NCI-H2196 (cell line): Measurements from ENCODE around the gene PC.
A peak's percentile ranks its signal among the peaks of the same experiment; 100 is the strongest.
"Not testable (repeated sequence)": the region's sequence is repeated elsewhere in the genome, so short reads cannot be mapped to it uniquely, and the experiment has no call there.

Experiments
- DNase-seq: peaks from one replicate; lab custom pipeline; 2025; ENCODE audit not compliant: unreplicated experiment; lab: John Stamatoyannopoulos, UW

PC gene

DNA sequence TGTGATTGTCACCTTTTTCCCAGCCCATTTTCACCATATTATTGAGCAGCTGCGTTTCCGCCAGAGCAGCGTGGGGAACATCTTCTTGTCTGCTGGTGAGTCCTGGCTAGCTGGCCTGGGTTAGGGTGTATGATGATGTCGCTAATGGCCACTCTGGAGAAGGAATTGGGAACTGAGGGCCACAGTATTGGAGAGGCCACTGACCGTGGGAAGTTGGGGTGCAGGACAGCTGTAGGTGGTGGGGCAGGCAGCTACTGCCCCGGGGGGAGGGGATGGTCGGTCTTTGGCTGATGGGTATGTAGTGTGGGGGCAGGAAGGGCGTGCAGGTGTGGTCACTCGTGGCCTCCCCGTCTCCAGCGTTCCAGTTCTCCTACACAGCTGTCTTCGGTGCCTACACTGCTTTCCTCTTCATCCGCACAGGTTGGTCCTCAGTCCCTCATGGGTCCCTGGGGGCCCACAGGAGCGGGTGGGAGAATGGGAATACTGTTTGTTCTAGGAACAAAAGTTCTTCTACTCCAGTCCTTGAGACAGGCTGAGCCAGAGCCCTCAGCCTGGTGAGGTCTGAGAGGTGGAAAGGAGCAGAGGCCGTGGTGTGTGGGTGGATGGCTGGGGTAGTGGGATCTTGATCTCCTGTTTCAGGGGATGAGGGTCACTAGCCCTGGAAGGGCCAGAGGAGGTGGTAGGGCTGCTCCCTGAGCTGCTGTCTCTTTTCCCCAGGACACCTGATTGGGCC is 112.9 kb downstream of the PC start:
- no peak for DNase-seq

DNA sequence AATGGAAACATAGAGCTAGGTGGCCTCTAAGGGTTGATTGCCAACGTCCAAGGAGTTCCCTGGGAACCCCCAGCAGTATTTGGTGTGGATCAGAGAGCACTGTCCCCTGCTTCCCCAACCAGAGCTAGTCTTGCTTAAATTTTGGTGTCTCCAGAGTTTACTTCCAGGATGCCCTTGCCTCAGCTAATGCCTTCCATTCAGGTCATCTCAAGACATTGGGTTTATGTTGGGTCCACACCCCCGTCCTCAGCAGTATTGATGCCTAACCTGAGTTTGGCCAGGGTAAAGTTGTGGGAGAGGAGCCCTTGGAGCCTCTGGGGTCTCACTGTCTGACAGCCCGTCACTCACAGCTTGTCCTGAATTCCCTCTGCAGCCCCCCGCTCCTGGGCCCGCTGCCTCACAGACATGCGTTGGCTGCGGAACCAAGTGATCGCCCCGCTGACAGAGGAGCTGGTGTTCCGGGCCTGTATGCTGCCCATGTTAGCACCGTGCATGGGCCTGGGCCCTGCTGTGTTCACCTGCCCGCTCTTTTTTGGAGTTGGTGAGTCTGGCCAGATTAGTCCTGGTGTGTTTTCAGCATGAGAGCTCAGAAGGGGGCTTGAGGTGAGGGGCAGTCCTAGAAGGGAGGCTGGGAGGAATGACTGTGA is 113.6 kb downstream of the PC start:
- DNase-seq, result no peak

DNA sequence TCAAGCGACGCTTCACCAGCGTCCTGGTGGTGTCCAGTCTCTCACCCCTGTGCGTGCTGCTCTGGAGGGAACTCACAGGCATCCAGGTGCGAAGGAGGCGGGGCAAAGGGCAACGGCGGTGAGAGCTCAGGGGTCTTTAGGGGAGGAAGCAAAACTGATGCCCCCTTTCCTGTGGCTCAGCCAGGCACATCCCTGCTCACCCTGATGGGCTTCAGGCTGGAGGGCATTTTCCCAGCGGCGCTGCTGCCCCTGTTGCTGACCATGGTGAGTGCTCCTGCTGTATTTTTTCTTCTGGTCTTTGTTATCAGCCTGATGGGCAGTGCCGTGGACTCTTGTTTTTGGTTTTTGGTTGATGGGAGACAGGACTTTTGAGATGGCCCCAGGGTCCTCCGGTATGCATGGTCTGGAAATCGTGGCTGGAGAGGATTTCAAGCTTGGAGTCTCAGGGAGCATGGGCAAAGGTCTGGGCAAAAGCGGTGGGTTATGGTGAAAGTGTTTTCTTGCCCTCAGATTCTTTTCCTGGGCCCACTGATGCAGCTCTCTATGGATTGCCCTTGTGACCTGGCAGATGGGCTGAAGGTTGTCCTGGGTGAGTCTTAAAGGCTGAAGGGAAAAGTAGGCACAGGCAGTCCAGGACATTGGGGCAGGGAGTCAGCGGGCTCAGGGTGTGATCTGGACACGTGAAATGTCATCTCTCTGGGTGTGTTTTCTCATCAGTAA is 114.2 kb downstream of the PC start:
- DNase-seq, result no peak

DNA sequence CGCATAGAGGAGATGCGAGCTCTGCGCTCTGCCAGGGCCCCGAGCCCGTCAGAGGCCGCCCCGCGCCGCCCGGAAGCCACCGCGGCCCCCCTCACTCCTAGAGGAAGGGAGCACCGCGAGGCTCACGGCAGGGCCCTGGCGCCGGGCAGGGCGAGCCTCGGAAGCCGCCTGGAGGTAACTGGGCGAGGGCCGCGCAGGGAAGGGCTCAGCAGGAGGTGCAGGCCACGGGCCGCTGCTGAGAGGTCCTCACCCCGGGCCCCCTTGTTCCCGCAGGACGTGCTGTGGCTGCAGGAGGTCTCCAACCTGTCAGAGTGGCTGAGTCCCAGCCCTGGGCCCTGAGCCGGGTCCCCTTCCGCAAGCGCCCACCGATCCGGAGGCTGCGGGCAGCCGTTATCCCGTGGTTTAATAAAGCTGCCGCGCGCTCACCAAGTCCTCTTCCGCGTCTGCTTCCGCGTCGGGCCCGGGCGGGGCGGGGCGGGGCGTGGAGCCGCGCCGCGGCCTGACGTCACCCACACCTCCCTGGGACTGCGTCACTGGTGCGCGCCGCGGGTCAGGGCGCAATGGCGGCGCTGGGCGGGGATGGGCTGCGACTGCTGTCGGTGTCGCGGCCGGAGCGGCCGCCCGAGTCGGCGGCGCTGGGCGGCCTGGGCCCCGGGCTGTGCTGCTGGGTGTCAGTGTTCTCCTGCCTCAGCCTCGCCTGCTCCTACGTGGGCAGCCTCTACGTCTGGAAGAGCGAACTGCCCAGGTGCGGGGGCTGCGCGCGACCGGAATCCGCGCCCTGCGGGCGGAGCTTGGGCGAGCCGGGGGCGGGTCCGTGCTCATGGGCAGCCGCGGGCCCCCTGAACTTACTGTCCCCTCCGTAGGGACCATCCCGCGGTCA is 115.0 kb downstream of the PC start, which contains the start of gene RCE1:
TSS of gene RCE1 (plus strand) at position 546 of the 880 bp plus-strand sequence. CDS start at position 561, 15 bp downstream.
- peak; percentile 91 for DNase-seq

DNA sequence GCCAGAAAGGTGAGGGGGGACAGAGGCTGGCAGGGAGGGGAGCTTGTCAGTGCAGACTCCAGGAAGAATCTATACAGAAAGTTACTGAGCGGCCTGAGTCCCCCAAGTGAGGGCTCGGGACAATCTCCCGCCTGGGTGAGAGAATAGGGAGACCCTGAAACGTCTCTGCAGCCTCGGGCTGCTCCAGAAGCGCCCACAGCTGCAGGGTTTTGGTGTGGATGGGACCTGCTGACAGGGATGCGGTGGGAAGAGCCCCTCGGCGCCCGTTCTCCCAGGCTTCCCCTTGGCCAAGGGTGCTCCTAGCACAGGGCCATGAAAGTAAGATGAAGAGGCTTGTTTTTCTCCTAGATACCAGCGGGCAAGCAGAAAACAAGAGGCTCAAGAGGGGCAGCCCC is 115.7 kb downstream of the PC start:
- DNase-seq, result no peak

DNA sequence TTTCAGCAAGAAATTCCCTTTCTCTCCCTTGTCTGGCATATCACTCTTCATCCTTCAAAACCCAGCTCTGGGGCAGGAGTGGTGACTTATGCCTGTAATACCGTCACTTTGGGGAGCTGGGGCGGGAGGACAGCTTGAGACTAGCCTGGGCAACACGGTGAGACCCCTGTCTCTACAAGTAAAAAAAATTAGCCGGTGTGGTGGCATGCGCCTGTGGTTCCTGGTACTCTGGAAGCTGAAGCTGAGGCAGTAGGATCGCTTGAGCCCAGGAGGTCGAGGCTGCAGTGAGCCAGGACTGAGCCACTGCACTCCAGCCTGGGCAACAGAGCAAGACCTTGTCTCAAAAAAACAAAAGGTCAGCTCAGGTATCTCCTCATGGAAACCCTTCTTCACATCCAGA is 116.3 kb downstream of the PC start:
- DNase-seq, result no peak

DNA sequence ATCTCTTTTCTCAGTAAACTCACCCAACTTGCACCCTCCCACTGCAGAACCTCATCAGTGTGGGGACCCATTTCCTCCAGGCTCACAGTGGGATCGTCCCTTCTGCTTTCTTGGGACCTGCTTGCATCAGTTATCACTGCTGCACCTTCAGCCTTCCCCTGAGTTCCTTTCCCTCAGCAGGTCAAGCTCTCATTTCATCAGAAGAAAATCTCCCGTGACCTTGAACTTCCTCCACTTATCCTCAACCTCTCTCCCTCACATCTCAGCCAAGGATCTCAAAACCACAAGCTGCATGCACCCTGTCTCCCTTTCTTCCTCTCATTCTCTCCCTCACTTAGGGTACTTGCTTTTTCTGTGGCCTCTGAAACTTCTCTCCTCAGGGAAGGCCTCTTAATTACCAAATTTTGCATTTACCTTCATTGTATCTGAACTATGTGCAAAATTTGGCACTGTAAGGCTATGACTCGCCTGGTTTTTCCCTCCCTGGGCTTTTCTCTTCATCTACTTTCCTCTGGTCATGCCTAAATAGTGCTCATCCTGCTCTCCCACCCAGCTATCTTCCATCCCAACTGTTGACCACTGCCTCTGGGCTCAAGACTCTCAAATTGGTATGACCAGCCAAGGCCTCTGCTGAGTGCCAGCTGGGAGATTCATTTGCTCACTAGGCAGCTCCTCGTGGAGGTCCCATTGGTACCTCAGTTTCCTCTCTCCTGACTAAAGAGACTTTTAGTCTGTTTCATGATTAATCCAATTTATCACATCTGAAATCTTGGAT is 117.7 kb downstream of the PC start:
- DNase-seq, result no peak

DNA sequence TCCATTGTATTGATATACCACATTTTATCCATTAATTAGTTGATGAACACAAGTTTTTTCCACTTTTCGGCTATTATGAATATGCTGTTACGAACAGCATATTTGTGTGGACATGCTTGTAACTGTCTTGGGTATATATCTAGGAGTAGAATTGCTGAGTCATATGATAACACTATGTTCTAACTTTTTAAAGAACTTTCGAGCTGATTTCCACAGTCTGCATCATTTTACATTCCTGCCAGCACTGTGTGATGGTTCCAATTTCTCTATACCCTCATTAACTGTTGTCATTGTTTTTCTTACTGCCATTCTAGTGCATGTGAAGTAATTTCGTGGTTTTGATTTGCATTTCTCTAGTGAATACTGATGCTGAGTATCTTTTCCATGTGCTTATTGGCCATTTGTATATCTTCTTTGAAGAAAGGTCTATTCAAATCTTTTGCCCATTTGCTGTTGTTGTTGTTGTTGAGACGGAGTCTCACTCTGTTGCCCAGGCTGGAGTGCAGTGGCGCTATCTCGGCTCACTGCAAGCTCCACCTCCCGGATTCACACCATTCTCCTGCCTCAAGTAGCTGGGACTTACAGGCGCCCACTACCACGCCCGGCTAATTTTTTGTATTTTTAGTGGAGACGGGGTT is 122.3 kb downstream of the PC start:
- DNase-seq, result no peak

DNA sequence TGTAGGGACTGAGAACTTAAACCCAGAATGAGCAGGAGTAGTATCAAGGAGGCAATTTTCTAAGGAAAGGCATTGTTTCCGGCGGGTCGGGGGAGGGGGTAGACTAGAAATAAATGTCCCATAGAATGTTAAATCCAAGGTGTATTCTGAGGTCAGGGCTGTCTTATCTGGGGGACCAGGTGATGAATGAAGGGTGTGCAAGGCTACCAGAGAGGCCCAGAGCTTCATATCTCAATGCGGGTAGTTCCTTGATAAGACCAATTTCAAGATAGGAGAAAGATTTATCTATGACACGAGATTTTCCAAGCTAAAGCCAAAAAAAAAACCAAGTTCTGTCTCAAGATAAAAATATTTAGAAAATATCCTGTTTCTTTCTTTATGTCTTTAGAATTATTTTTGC is 123.2 kb downstream of the PC start:
- no peak for DNase-seq

DNA sequence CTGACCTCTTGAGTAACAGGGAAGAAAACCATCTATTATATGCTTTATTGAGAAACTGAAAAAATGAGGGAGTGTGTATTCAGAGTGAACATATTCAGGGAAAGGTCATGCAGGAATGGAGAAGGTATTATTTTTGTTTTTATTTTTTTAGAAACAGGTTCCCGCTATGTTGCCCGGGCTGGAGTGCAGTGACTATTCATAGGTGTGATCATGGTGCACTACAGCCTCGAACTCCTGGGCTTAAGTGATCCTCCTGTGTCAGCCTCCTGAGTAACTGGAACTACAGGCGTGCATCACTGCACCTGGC is 123.7 kb downstream of the PC start:
- DNase-seq, result no peak

DNA sequence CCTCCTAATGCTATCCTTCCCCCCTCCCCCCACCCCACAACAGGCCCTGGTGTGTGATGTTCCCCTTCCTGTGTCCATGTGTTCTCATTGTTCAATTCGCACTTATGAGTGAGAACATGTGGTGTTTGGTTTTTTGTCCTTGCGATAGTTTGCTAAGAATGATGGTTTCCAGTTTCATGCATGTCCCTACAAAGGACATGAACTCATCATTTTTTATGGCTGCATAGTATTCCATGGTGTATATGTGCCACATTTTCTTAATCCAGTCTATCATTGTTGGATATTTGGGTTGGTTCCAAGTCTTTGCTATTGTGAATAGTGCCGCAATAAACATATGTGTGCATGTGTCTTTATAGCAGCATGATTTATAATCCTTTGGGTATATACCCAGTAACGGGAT is 133.6 kb downstream of the PC start:
- not testable (repeated sequence) for DNase-seq

DNA sequence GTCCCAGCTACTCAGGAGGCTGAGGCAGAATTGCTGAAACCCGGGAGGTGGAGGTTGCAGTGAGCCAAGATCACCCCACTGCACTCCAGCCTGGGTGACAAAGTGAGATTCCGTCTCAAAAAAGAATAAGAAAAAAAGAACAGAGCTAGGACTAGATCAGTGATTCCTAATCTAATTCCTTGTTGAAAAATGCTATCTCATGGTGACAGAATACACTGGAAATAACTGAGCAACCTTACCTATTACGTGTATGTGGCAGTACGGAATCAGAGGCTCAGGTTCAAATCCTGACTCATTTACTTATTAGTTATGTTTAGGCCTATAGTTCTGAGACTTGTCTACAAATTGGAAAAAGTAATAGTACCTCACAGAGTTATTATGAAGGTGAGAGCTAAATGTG is 134.5 kb downstream of the PC start:
- no peak for DNase-seq

DNA sequence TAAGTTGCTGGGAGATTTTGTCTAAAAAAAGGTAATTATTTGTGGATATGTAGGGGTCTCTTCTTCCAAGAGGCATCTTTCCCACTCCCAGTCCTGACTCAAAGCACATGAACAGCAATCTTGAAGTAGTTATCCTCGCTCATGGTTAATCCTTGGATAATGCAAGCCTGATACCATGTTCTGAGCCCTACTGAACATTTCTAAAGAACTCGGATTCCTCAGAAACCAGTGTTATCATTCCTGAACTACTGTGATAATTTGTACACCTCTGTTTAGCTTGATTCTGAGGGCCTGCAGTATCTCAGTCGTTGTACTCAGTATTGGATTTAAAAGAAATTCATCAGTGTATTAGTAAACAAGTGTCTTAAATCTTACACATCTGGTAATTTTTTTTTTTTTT is 137.3 kb downstream of the PC start:
- DNase-seq, result no peak

DNA sequence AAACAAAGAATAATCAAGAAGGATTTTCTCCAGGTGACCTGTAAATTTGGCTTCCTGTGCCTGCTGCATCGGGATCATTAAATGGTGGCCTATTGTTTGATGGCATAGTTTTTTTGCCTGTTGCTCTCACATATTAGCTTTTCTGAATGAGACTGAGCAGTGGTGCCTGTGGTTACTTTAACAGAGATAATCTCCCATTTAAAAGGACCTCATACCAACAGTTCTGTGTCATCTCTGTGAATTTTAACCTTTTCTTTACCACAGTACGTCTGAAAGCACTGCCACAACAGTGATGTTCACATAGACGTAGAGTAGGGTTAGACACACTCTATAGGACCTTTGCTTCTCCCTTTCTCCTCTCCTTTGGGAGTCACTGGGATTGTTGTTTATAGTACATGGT is 137.8 kb downstream of the PC start:
- no peak for DNase-seq

DNA sequence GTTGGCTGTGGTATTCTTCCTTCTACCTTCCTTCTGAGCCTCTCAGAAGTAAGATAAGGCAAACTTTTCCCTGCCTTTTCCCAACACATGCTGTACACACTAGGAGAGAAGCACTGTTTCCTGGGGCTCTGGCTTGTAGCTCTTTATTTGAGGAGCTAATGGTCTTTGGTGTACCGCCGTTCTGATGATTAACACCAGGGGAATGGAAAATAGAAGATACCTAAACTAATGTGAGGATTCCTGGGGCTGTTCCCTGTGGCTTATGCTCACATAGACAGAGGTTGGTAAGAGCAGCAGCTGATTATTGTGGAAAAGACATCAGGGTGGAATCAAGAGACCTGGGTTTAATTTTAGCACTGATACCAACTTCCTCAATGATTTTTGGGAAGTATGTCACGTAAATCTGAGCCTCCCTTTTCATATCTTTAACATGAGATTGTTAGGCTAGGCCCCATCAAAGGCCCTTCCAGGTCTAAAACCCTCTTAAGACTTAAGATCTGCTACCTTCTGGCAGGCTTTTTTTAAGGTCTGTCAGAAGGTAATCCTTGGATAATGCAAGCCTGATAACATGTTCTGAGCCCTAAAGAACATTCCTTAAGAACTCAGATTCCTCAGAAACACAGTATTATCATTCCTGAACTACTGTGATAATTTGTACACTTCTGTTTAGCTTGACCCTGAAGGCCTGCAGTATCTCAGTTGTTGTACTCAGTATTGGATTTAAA is 139.8 kb downstream of the PC start:
- no peak for DNase-seq

DNA sequence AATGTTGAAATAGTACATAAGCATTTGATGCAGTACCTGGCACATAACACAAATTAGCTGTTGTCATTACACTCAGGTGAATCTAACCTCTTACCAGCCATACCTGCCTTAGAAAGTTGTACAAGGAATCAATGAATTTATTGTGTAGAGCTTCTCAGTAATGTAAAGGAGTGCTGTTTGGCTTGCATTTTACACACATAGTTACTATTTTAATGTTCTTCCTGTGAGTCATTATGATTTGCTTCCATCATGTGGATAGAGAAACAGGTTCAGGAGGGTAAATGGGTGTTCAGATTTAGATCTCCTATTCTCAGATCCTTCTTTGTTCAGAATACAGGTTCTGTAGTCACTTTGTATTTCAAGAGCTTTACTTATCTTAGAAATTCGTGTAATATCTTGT is 142.5 kb downstream of the PC start:
- DNase-seq, result no peak

DNA sequence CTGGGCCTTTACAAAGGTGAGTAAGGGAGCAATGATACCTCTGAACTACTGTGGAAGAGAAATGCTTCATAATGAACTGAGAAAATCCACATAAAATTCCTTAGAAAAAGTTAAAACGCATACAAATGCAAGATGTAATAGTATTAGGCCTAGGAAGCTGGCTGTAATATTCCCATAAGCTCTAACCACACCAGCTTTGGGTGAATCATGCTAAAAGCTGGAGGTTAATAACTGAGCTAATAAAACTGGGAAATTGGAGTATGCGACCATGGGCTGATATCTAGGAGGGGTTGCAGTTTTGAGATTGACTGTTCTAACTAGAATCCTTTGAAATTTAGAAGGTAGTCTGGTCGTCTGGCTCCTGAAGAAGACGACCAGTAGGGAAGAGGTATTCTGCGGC is 143.5 kb downstream of the PC start:
- DNase-seq, result no peak

DNA sequence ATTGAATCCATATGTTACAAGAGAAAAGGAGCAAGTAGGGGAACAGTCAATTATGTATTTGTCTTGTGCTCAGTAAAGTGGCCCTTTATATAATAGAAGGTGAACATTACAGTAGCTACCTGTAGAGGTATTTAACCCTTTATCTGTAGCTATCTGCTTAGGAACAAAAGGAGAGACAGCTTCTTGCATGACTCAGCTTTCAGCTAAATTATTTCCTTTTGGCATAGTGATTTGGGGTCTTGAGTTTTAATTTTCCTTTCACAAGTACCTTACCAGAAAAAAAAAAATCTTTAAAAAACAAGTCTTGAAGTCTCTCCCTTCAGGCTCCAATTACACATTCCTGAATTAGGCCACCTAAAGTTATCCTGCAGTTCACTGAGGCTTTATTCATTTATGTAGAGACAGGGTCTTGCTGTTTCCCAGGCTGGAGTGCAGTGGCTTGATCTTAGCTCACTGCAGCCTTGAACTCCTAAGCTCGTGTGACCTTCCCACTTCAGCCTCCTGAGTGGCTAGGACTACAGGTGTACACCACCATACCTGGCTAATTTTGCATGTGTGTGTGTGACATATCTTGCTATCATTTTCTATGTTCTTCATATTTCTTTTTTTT is 147.5 kb downstream of the PC start:
- DNase-seq, result no peak

DNA sequence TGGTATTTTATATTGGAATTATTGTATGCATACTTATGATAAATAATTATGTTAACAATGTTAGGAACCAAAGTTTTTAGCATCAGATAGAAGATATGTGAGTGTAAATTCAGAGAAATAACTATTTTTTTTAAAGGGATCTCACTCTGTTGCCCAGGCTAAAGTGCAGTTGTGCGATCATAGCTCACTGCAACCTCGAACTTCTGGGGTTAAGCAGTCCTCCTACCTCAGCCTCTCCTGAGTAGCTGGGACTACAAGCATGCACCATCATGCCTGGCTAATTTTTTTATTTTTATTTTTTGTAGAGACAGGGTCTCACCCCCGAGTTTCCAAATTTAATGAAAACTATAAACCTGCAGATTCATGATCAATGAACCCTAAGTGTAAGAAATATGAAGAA is 148.6 kb downstream of the PC start:
- no peak for DNase-seq
